IMR-90 (cell line): Measurements from ENCODE around the gene LAMA5. TPM values are rescaled to one million over a fixed set of nuclear protein-coding genes. Genes with fewer than 3 reads are reported as not detected.

Experiments
- ATAC-seq: fragments of 200-7000 bp; cut with Tn5 transposase; 2 replicates; pipeline ENCODE4 v1.9.1; 2020; ENCODE audit warnings: low read depth, mild to moderate bottlenecking, moderate library complexity
- BruUV-seq: library from RNA; stranded (reverse); fragments of 400-500 nt; replicated peaks from 2 replicates; lab custom pipeline; 2021; lab: Mats Ljungman, UMichigan
- CTCF ChIA-PET: fragments of 300-600 bp; formaldehyde crosslinking; extraction: SDS; loops from one replicate; lab custom pipeline; 2021; ENCODE audit warnings: antibody characterized with exemption; lab: Yijun Ruan, JAX
- POLR2A ChIA-PET: fragments of 300-600 bp; sonication (Branson Sonifier 250); formaldehyde crosslinking; loops from one replicate; lab custom pipeline; 2022; ENCODE audit warnings: antibody characterized with exemption; ENCODE audit not compliant: unreplicated experiment; lab: Charles Lee
- DNase-seq: peaks from one replicate; pipeline ENCODE4 v3.0.0; 2013
- H2AFZ ChIP-seq: replicated peaks from 2 replicates; pipeline ENCODE3; 2013; ENCODE audit warnings: low read length, mild to moderate bottlenecking; ENCODE audit not compliant: poor library complexity
- H2AK5ac ChIP-seq: 2 replicates; pipeline ENCODE4 v1.6.1; 2013; ENCODE audit warnings: low read depth, low read length, inconsistent platforms
- H2AK9ac ChIP-seq: replicated peaks from 2 replicates; pipeline ENCODE3; 2013; ENCODE audit warnings: mild to moderate bottlenecking, low read depth, low read length, moderate library complexity; ENCODE audit not compliant: poor library complexity
- H2BK120ac ChIP-seq: 2 replicates; pipeline ENCODE4 v1.6.1; 2013; ENCODE audit warnings: low read depth, low read length, inconsistent platforms
- H2BK15ac ChIP-seq: 3 replicates; pipeline ENCODE4 v1.6.1; 2013; ENCODE audit warnings: low read depth, low read length, inconsistent platforms
- H2BK20ac ChIP-seq: 2 replicates; pipeline ENCODE4 v1.6.1; 2013; ENCODE audit warnings: low read depth, mild to moderate bottlenecking, inconsistent platforms, low read length, moderate library complexity
- H2BK5ac ChIP-seq: 2 replicates; pipeline ENCODE4 v1.6.1; 2013; ENCODE audit warnings: mild to moderate bottlenecking, low read depth, low read length, inconsistent platforms; ENCODE audit not compliant: poor library complexity, severe bottlenecking
- H3K14ac ChIP-seq: replicated peaks from 2 replicates; pipeline ENCODE4 v1.6.1; 2013; ENCODE audit warnings: low read depth, low read length, inconsistent platforms
- H3K18ac ChIP-seq: 2 replicates; pipeline ENCODE4 v1.6.1; 2013; ENCODE audit warnings: low read depth, low read length, control low read depth
- H3K23ac ChIP-seq: 2 replicates; pipeline ENCODE4 v1.6.1; 2013; ENCODE audit warnings: low read depth, low read length, inconsistent platforms
- H3K27ac ChIP-seq: 2 replicates; pipeline ENCODE4 v1.5.1; 2013; ENCODE audit warnings: mild to moderate bottlenecking, control low read depth, low read length; ENCODE audit not compliant: insufficient read depth
- H3K27me3 ChIP-seq: 2 replicates; pipeline ENCODE4 v1.6.1; 2013; ENCODE audit warnings: low read length; ENCODE audit not compliant: control insufficient read depth, insufficient read depth
- H3K36me3 ChIP-seq: 2 replicates; pipeline ENCODE4 v1.6.1; 2013; ENCODE audit warnings: low read length, mixed read lengths; ENCODE audit not compliant: control insufficient read depth, insufficient read depth
- H3K4ac ChIP-seq: 2 replicates; pipeline ENCODE4 v1.6.1; 2013; ENCODE audit warnings: low read depth, low read length, inconsistent platforms
- H3K4me1 ChIP-seq: 2 replicates; pipeline ENCODE4 v1.6.1; 2013; ENCODE audit warnings: low read length, mixed read lengths; ENCODE audit not compliant: control insufficient read depth, insufficient read depth
- H3K4me2 ChIP-seq: 2 replicates; pipeline ENCODE4 v1.6.1; 2013; ENCODE audit warnings: low read depth, mild to moderate bottlenecking, control low read depth, low read length, moderate library complexity
- H3K4me3 ChIP-seq: 2 replicates; pipeline ENCODE4 v1.5.1; 2013; ENCODE audit warnings: low read depth, mild to moderate bottlenecking, control low read depth, low read length, moderate library complexity; ENCODE audit not compliant: insufficient read depth
- H3K56ac ChIP-seq: 2 replicates; pipeline ENCODE4 v1.6.1; 2013; ENCODE audit warnings: low read length, inconsistent platforms; ENCODE audit not compliant: insufficient read depth; ENCODE audit errors: extremely low read depth
- H3K79me1 ChIP-seq, 2 experiments: 2 replicates each; pipeline ENCODE4 v1.6.1; 2013; ENCODE audit warnings: low read length in 2 of 2, inconsistent platforms in 1 of 2, low read depth in 1 of 2
- H3K9ac ChIP-seq: 2 replicates; pipeline ENCODE4 v1.6.1; 2013; ENCODE audit warnings: low read depth, low read length, control low read depth
- H3K9me1 ChIP-seq: 2 replicates; pipeline ENCODE4 v1.6.1; 2013; ENCODE audit warnings: low read length, inconsistent platforms; ENCODE audit not compliant: insufficient read depth
- H3K9me3 ChIP-seq: 2 replicates; pipeline ENCODE4 v1.6.1; 2013; ENCODE audit warnings: low read length; ENCODE audit not compliant: control insufficient read depth, insufficient read depth
- H4K20me1 ChIP-seq: 2 replicates; pipeline ENCODE4 v1.6.1; 2013; ENCODE audit warnings: low read length, inconsistent platforms; ENCODE audit not compliant: insufficient read depth
- H4K5ac ChIP-seq: 2 replicates; pipeline ENCODE4 v1.6.1; 2013; ENCODE audit warnings: mild to moderate bottlenecking, low read depth, low read length, control low read depth
- H4K8ac ChIP-seq, 2 experiments: 2 replicates each; pipeline ENCODE4 v1.6.1; 2013; ENCODE audit warnings: low read depth in 2 of 2, low read length in 2 of 2, control low read depth in 1 of 2, inconsistent platforms in 1 of 2
- H4K91ac ChIP-seq: 2 replicates; pipeline ENCODE4 v1.6.1; 2013; ENCODE audit warnings: low read depth, low read length, inconsistent platforms; ENCODE audit not compliant: insufficient read depth
- BHLHE40 ChIP-seq: fragments of 150-350 bp; IDR thresholded peaks from 2 replicates; pipeline ENCODE4 v1.6.1; 2016; ENCODE audit warnings: mild to moderate bottlenecking, low read depth, low read length
- CEBPB ChIP-seq: IDR thresholded peaks from 2 replicates; pipeline ENCODE4 v1.6.1; 2012; ENCODE audit warnings: low read depth, low read length, improper control_type of control experiment
- CHD1 ChIP-seq: IDR thresholded peaks from 2 replicates; pipeline ENCODE4 v1.6.1; 2012; ENCODE audit warnings: low read depth, low read length, improper control_type of control experiment
- CTCF ChIP-seq: conservative IDR thresholded peaks from 2 replicates; pipeline ENCODE4 v1.5.1; 2012; ENCODE audit warnings: mild to moderate bottlenecking, low read depth, low read length, improper control_type of control experiment
- FOS ChIP-seq: fragments of 150-350 bp; IDR thresholded peaks from 2 replicates; pipeline ENCODE4 v1.6.1; 2016; ENCODE audit warnings: low read depth, low read length
- MAFK ChIP-seq: IDR thresholded peaks from 2 replicates; pipeline ENCODE4 v1.6.1; 2012; ENCODE audit warnings: low read depth, low read length, improper control_type of control experiment
- MAZ ChIP-seq: IDR thresholded peaks from 2 replicates; pipeline ENCODE4 v1.6.1; 2012; ENCODE audit warnings: low read depth, mild to moderate bottlenecking, low read length, improper control_type of control experiment, moderate library complexity, borderline replicate concordance
- MXI1 ChIP-seq: IDR thresholded peaks from 2 replicates; pipeline ENCODE4 v1.6.1; 2012; ENCODE audit warnings: low read depth, mild to moderate bottlenecking, low read length, moderate library complexity, borderline replicate concordance
- NFE2L2 ChIP-seq: fragments of 150-350 bp; IDR thresholded peaks from 2 replicates; pipeline ENCODE4 v1.6.1; 2016; ENCODE audit warnings: low read depth, mild to moderate bottlenecking, low read length
- POLR2A ChIP-seq: IDR thresholded peaks from 2 replicates; pipeline ENCODE4 v1.6.1; 2012; ENCODE audit warnings: mild to moderate bottlenecking, low read depth, low read length
- RAD21 ChIP-seq: IDR thresholded peaks from 2 replicates; pipeline ENCODE4 v1.6.1; 2012; ENCODE audit warnings: low read length, improper control_type of control experiment
- RCOR1 ChIP-seq: IDR thresholded peaks from 2 replicates; pipeline ENCODE4 v1.6.1; 2012; ENCODE audit warnings: mild to moderate bottlenecking, low read length, improper control_type of control experiment; ENCODE audit not compliant: insufficient replicate concordance
- RFX5 ChIP-seq: IDR thresholded peaks from 2 replicates; pipeline ENCODE4 v1.8.0; 2012; ENCODE audit warnings: low read depth, mild to moderate bottlenecking, low read length, moderate library complexity
- SMC3 ChIP-seq: fragments of 150-350 bp; IDR thresholded peaks from 2 replicates; pipeline ENCODE4 v1.6.1; 2016; ENCODE audit warnings: low read depth, mild to moderate bottlenecking, antibody characterized with exemption, low read length, moderate library complexity
- USF2 ChIP-seq: fragments of 150-350 bp; IDR thresholded peaks from 2 replicates; pipeline ENCODE4 v1.6.1; 2017; ENCODE audit warnings: mild to moderate bottlenecking, antibody characterized with exemption, low read length, low read depth
- WGBS, 2 experiments: methylation state at CpG; one replicate each; pipeline versions ENCODE4 v1.1.5 to v1.1.7; 2013; ENCODE audit warnings: missing lambda C conversion rate in 2 of 2; ENCODE audit not compliant: insufficient read length in 1 of 2; ENCODE audit errors: extremely low coverage in 2 of 2; 5-methylcytosine and 5-hydroxymethylcytosine counted together
- dilution Hi-C: fragments of 300-500 bp; cut with HindIII; formaldehyde crosslinking; loops from one replicate; pipeline ENCODE4 v1.14.3; 2018; ENCODE audit warnings: low sequenced_read_pairs; ENCODE audit not compliant: unreplicated experiment
- in situ Hi-C: fragments of 300-500 bp; cut with MboI; formaldehyde crosslinking; loops from 3 replicates; pipeline ENCODE4 v1.14.3; 2019; ENCODE audit warnings: low sequenced_read_pairs, inconsistent platforms, mixed read lengths
- intact Hi-C: fragments of 100-400 bp; cut with micrococcal nuclease; formaldehyde crosslinking; loops from 2 replicates; pipeline ENCODE4 v1.10.0; 2022
- polyA plus RNA-seq, 3 experiments: library from polyadenylated mRNA; depleted of rRNA; stranded (reverse); fragments of >200 nt; gene quantifications; 2 replicates each; pipeline ENCODE4 v1.2.3, GENCODE V29; 2012; ENCODE audit warnings: low replicate concordance in 1 of 3
- total RNA-seq: library from RNA; depleted of rRNA; stranded (reverse); fragments of >200 nt; gene quantifications from 2 replicates; pipeline ENCODE4 v1.2.3, GENCODE V29; 2012
- TF ChIP-seq, protein P1 (sequence below): fragments of 150-350 bp; IDR thresholded peaks from 2 replicates; pipeline ENCODE4 v1.6.1; 2016; ENCODE audit warnings: low read depth, mild to moderate bottlenecking, low read length, moderate library complexity, borderline replicate concordance

LAMA5 gene
- total and polyA plus RNA-seq, 2 of the 4 experiments (the other 2 are of a cell fraction): 0.90 to 7.3 TPM

DNA sequence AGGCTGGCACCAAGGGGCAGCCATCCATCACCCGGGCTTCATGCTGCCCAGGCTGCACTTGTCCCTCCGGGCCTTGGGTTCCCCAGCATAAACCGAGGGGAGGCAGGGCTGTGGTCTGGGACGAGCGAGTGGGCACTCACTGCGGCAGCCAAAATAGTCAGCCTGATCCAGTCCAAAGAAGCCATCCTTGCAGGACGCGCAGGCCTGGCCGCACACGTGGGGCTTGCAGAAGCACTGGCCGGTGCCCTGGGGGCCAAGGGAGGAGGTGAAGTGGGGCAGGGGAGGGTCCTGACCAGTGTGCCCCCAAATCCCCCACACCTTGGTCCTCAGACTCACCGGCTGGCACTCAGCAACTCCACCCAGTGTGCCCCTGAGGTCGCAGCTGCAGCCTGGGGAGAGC is 32.2 kb downstream of the LAMA5 start:
- H3K27me3 ChIP-seq: no peaks in the 10 kb centered on the region
- no peak for TF ChIP-seq NFE2L2
- no peak for TF ChIP-seq RFX5
- no peak for TF ChIP-seq CHD1
- TF ChIP-seq CEBPB: no peak
- TF ChIP-seq, protein P1, sequence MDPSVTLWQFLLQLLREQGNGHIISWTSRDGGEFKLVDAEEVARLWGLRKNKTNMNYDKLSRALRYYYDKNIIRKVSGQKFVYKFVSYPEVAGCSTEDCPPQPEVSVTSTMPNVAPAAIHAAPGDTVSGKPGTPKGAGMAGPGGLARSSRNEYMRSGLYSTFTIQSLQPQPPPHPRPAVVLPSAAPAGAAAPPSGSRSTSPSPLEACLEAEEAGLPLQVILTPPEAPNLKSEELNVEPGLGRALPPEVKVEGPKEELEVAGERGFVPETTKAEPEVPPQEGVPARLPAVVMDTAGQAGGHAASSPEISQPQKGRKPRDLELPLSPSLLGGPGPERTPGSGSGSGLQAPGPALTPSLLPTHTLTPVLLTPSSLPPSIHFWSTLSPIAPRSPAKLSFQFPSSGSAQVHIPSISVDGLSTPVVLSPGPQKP: no peak
- TF ChIP-seq MAZ: no peak
- TF ChIP-seq CTCF: no peak
- TF ChIP-seq RAD21: no peak
- TF ChIP-seq USF2: no peak
- no peak for TF ChIP-seq BHLHE40
- no peak for TF ChIP-seq RCOR1
- no peak for TF ChIP-seq MAFK
- TF ChIP-seq FOS: no peak
- no peak for TF ChIP-seq SMC3
- no peak for TF ChIP-seq POLR2A
- TF ChIP-seq MXI1: no peak
- no peak overlapping the region for H4K5ac ChIP-seq
- H2AK9ac ChIP-seq: no peak overlapping the region
- ChIA-PET POLR2A (no interaction called here), CTCF (no interaction called here)
- no peak overlapping the region for H4K91ac ChIP-seq
- H3K79me1 ChIP-seq: no peaks in the 10 kb centered on the region
- H3K18ac ChIP-seq: no peak overlapping the region
- no peak overlapping the region for H2BK20ac ChIP-seq
- H3K9me1 ChIP-seq: no peaks in the 10 kb centered on the region
- no peak overlapping the region for H2BK15ac ChIP-seq
- dilution Hi-C loops (no loop called here), intact Hi-C loops (no loop called here), in situ Hi-C loops (no loop called here)
- BruUV-seq: no TSS peak
- H3K27ac ChIP-seq: no peak overlapping the region
- no peak for DNase-seq
- H3K36me3 ChIP-seq: peaks cover 32% of the 10 kb centered on the region
- WGBS, 2 experiments: 81% methylated on average over 3 of the region's 13 CpGs; no CpG with 5 or more reads in 1 of the 2 experiments
- H3K4me2 ChIP-seq: no peak overlapping the region
- no peak overlapping the region for H3K56ac ChIP-seq
- no peak overlapping the region for H3K4me3 ChIP-seq
- H4K8ac ChIP-seq: no peak overlapping the region
- H3K4me1 ChIP-seq: no peaks in the 10 kb centered on the region
- no peak overlapping the region for H2BK120ac ChIP-seq
- H2AK5ac ChIP-seq: no peak overlapping the region
- H2BK5ac ChIP-seq: no peak overlapping the region
- H3K23ac ChIP-seq: no peak overlapping the region
- no peak overlapping the region for H2AFZ ChIP-seq
- H3K4ac ChIP-seq: no peak overlapping the region
- no peak overlapping the region for H3K14ac ChIP-seq
- H3K9ac ChIP-seq: no peak overlapping the region
- no peak for ATAC-seq
- no peaks in the 10 kb centered on the region; the same call in 1 of the 2 replicates for H4K20me1 ChIP-seq
- H3K9me3 ChIP-seq: no peaks in the 10 kb centered on the region
